Sciatic nerve (tissue), 2 donors: ENCODE measurements around the gene RNF213. TPM values are rescaled to one million over a fixed set of nuclear protein-coding genes. Genes with fewer than 3 reads are reported as not detected.
A peak's percentile ranks its signal among the peaks of the same experiment; 100 is the strongest.

Source experiments
- ATAC-seq: fragments of 200-7000 bp; cut with Tn5 transposase; one replicate; pipeline ENCODE4 v1.9.1; 2020; ENCODE audit warnings: mild to moderate bottlenecking, moderate library complexity
- DNase-seq: peaks from one replicate; pipeline ENCODE4 v3.0.0-alpha.2; 2020; ENCODE audit warnings: low spot score
- intact Hi-C: fragments of 100-400 bp; cut with DNase I; formaldehyde crosslinking; loops from one replicate; pipeline ENCODE4 v1.14.2; 2022
- microRNA-seq: library from miRNA; unstranded; fragments of <30 nt; microRNA quantifications from one replicate; pipeline ENCODE4 v1.2.0, GENCODE V29; 2020
- total RNA-seq: library from RNA; stranded (reverse); fragmentation: NEBNext Ultra II Directional; extraction: Animal tissue kit (Norgen Biotek cat#: 25700); gene quantifications from one replicate; pipeline ENCODE4 v1.2.1, GENCODE V29; 2021
- donor health status: DM: no; HTN: no; CAD: no.
- donor health status: DM: no; HTN: no; CAD: no.

The RNF213 gene
- total RNA-seq, 1 donor from 2014 or later: 178 TPM

- ATAC-seq (no peak), DNase-seq (no peak)
- intact Hi-C loops: no loop called here
These were observed 183.4 kb downstream of the RNF213 start for GRCh38 chr17:80443916-80444643.

- intact Hi-C loops: no loop called here
- no peak for DNase-seq
- ATAC-seq: peak; percentile 34
These were observed 184.0 kb downstream of the RNF213 start for GRCh38 chr17:80444644-80444979.

- ATAC-seq (no peak), DNase-seq (no peak)
- intact Hi-C loops: no loop called here
These were observed 184.5 kb downstream of the RNF213 start for GRCh38 chr17:80445007-80445725.

- ATAC-seq (no peak), DNase-seq (no peak)
- intact Hi-C loops: no loop called here
These were observed 185.1 kb downstream of the RNF213 start for GRCh38 chr17:80445726-80446110.

- DNase-seq (no peak), ATAC-seq (no peak)
- intact Hi-C loops: no loop called here
These were observed 186.2 kb downstream of the RNF213 start for GRCh38 chr17:80446645-80447405.

GRCh38 chr17:80447790-80448189 is 187.1 kb downstream of the RNF213 start:
- ATAC-seq (no peak), DNase-seq (no peak)
- intact Hi-C loops: no loop called here

Small RNA genes lying within 50 kb of the gene (microRNA-seq; reads per million reads assigned to microRNA genes)
- gene MIR4730: not detected

Other genes with a start within 250 kb of the RNF213 start
- gene TBC1D16, start 225.0 kb upstream of the RNF213 start, total RNA-seq: 46.9 TPM
- gene CCDC40, start 224.2 kb upstream of the RNF213 start, total RNA-seq: 12.6 TPM
- gene GAA, start 159.3 kb upstream of the RNF213 start, total RNA-seq: 60.7 TPM
- gene EIF4A3, start 113.7 kb upstream of the RNF213 start, total RNA-seq: 66.0 TPM
- gene CARD14, start 90.8 kb upstream of the RNF213 start, total RNA-seq: 0.49 TPM
- 46.8 TPM for gene SGSH, start 40.5 kb upstream of the RNF213 start, total RNA-seq
- gene SLC26A11, start 40.4 kb upstream of the RNF213 start, total RNA-seq: 35.9 TPM
- 32.4 TPM for gene ENDOV, start 154.3 kb downstream of the RNF213 start, total RNA-seq
- 0.53 TPM for gene NPTX1, start 215.8 kb downstream of the RNF213 start, total RNA-seq